GM19351 (cell line): ENCODE data around the gene CFAP206.

Experiments used
- ATAC-seq: cut with Tn5 transposase; IDR thresholded peaks from one replicate; pipeline ENCODE4 v1.9.1; 2021; ENCODE audit warnings: mild to moderate bottlenecking, moderate library complexity; ENCODE audit not compliant: unreplicated experiment

Gene CFAP206

GRCh38 chr6:87504441-87504840, 96.7 kb downstream of the CFAP206 start:
- ATAC-seq = no peak
